Glutamatergic neuron (in vitro differentiated cells): Measurements from ENCODE around the gene UGT1A6. TPM values are rescaled to one million over a fixed set of nuclear protein-coding genes. Genes with fewer than 3 reads are reported as not detected.
A peak's percentile ranks its signal among the peaks of the same experiment; 100 is the strongest.

Experiments
- DNase-seq: peaks from one replicate; pipeline ENCODE4 v3.0.0; 2022
- H3K27ac Mint-ChIP-seq: one replicate; pipeline ENCODE4 v1.8.0; 2020; ENCODE audit warnings: mild to moderate bottlenecking, mixed read lengths, inconsistent platforms; ENCODE audit not compliant: unreplicated experiment
- H3K27me3 Mint-ChIP-seq: one replicate; pipeline ENCODE4 v1.8.0; 2020; ENCODE audit warnings: mild to moderate bottlenecking, moderate library complexity, mixed read lengths, inconsistent platforms; ENCODE audit not compliant: unreplicated experiment
- H3K36me3 Mint-ChIP-seq: one replicate; pipeline ENCODE4 v1.8.0; 2020; ENCODE audit warnings: mild to moderate bottlenecking, mixed read lengths, inconsistent platforms; ENCODE audit not compliant: unreplicated experiment
- H3K4me1 Mint-ChIP-seq: one replicate; pipeline ENCODE4 v1.8.0; 2020; ENCODE audit warnings: mild to moderate bottlenecking, low read depth, mixed read lengths, inconsistent platforms; ENCODE audit not compliant: unreplicated experiment
- H3K4me3 Mint-ChIP-seq: one replicate; pipeline ENCODE4 v1.8.0; 2020; ENCODE audit warnings: mild to moderate bottlenecking, mixed read lengths, inconsistent platforms; ENCODE audit not compliant: unreplicated experiment
- H3K9me3 Mint-ChIP-seq: one replicate; pipeline ENCODE4 v1.8.0; 2020; ENCODE audit warnings: mild to moderate bottlenecking, moderate library complexity, mixed read lengths, inconsistent platforms; ENCODE audit not compliant: unreplicated experiment
- CTCF ChIP-seq: fragments of 200-600 bp; sonication (generic); IDR thresholded peaks from one replicate; pipeline ENCODE4 v1.5.0; 2021; ENCODE audit not compliant: partially characterized antibody, unreplicated experiment
- total RNA-seq: library from RNA; stranded (reverse); fragmentation: NEBNext Ultra II Directional; extraction: Animal tissue kit (Norgen Biotek cat#: 25700); gene quantifications from one replicate; pipeline ENCODE4 v1.2.1, GENCODE V29; 2021; ENCODE audit not compliant: unreplicated experiment

The UGT1A6 gene
- total RNA-seq, 1 donor from 2014 or later = not detected

GRCh38 chr2:233707940-233708644, 15.4 kb downstream of the UGT1A6 start:
- H3K36me3 Mint-ChIP-seq = no peaks in the 10 kb centered on the region
- DNase-seq = no peak
- H3K4me1 Mint-ChIP-seq = no peaks in the 10 kb centered on the region
- peaks cover 1% of the 10 kb centered on the region for H3K27me3 Mint-ChIP-seq
- no peak for TF ChIP-seq CTCF
- H3K27ac Mint-ChIP-seq = no peak overlapping the region
- H3K9me3 Mint-ChIP-seq = no peaks in the 10 kb centered on the region
- no peak overlapping the region for H3K4me3 Mint-ChIP-seq

GRCh38 chr2:233708942-233709341, 16.3 kb downstream of the UGT1A6 start:
- Mint-ChIP-seq H3K27me3 (peaks cover 1% of the 10 kb centered on the region), H3K27ac (no peak overlapping the region), H3K9me3 (no peaks in the 10 kb centered on the region), H3K4me3 (no peak overlapping the region), H3K36me3 (no peaks in the 10 kb centered on the region), H3K4me1 (no peaks in the 10 kb centered on the region)
- no peak for DNase-seq
- no peak for TF ChIP-seq CTCF

- peak; percentile 92 for DNase-seq
- Mint-ChIP-seq H3K27me3 (peaks cover 1% of the 10 kb centered on the region), H3K4me3 (no peak overlapping the region), H3K4me1 (no peaks in the 10 kb centered on the region), H3K27ac (no peak overlapping the region), H3K9me3 (no peaks in the 10 kb centered on the region), H3K36me3 (no peaks in the 10 kb centered on the region)
- TF ChIP-seq CTCF = peak; percentile 94
Observed at GRCh38 chr2:233711312-233712008, 18.8 kb downstream of the UGT1A6 start.

- Mint-ChIP-seq H3K36me3 (no peaks in the 10 kb centered on the region), H3K27ac (no peak within 1 kb of the TSS)
Observed at GRCh38 chr2:233712611-233713261, 20.0 kb downstream of the UGT1A6 start, which contains the start of gene UGT1A5. Gene UGT1A5, plus strand, starts transcription at chr2:233712907. Its CDS starts 85 bp downstream, at chr2:233712992.

More at GRCh38 chr2:233712611-233713261, 20.0 kb downstream of the UGT1A6 start, which contains the start of gene UGT1A5:
- Mint-ChIP-seq H3K9me3 (no peaks in the 10 kb centered on the region), H3K4me3 (no peak within 1 kb of the TSS), H3K4me1 (no peaks in the 10 kb centered on the region), H3K27me3 (peaks cover 1% of the 10 kb centered on the region)
- no peak for DNase-seq
- TF ChIP-seq CTCF = no peak
